ENCODE data around the gene GPR157. TPM values are rescaled to one million over a fixed set of nuclear protein-coding genes. Genes with fewer than 3 reads are reported as not detected.

Gene GPR157
- total RNA-seq, 1 donor from 2014 or later: 19.4 TPM

DNA sequence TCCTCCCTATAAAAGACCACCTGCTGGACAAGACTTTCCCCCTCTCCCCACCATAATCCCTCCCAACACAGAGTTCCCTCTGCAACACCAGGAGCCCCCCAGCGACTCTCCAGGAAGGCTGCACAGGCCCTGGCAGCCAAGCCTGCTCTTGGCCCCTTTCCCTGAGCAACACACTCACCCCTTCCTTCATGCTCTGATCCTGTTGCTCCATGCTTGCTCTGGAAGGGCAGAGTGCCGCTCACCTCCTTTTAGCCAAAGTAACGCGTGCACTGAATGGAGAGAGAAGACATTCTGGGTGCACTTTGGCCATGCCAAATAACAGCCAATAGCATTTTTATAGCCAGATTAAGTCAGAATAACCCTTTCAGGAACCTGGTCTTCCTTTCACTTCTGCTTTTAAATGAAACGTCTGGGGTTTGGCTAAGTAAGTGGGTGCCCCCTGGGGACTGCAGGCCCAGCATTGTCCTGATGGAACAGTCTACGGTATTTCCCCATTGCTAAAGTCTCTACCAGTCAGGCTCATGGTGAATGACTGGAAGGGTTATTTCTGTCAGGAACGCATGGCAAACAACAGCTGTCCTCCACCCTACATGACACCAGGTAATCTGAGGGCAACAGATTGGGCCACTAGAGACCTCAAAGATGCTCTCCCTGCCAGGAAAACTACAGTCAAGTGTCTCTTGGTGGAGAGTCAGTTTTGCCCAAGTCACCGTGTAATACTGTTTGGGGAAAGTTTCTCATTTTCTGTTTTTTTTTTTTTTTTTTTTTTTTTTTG is 59.4 kb downstream of the GPR157 start, which contains the start of gene SLC2A5:
TSS of gene SLC2A5 (minus strand) at position 310 of the 775 bp plus-strand sequence. CDS start at position 211, 99 bp downstream.
- peaks cover 47% of the 10 kb centered on the region for H3K4me1 ChIP-seq
- TF ChIP-seq, protein P1, sequence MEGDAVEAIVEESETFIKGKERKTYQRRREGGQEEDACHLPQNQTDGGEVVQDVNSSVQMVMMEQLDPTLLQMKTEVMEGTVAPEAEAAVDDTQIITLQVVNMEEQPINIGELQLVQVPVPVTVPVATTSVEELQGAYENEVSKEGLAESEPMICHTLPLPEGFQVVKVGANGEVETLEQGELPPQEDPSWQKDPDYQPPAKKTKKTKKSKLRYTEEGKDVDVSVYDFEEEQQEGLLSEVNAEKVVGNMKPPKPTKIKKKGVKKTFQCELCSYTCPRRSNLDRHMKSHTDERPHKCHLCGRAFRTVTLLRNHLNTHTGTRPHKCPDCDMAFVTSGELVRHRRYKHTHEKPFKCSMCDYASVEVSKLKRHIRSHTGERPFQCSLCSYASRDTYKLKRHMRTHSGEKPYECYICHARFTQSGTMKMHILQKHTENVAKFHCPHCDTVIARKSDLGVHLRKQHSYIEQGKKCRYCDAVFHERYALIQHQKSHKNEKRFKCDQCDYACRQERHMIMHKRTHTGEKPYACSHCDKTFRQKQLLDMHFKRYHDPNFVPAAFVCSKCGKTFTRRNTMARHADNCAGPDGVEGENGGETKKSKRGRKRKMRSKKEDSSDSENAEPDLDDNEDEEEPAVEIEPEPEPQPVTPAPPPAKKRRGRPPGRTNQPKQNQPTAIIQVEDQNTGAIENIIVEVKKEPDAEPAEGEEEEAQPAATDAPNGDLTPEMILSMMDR (IDR thresholded peaks at IDR 0.05): no peak
- no peak for TF ChIP-seq POLR2A (IDR thresholded peaks at IDR 0.05)
- TF ChIP-seq POLR2AphosphoS5 (IDR thresholded peaks at IDR 0.05; ENCODE audit: insufficient read depth in 1 of 2, low read depth in 1 of 2): peak in 1 of 2 donors; percentile 48

DNA sequence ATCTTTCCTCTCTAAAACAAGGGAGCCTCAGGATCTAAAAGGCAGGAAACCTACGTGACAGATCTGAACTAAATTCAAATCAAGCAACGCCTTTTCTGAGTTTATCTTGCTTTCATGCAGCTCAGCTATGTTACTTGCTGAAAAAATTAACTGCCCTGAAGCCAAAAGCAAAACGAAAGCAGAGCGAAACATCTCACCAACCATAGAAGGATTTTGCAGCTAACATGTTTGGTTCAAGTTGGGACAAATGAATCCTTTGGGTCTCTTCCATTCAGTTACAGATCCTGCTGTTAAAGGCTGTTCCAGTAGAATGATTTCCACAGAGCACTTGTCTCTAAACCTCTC is 59.9 kb downstream of the GPR157 start:
- H3K36me3 ChIP-seq: no peaks in the 10 kb centered on the region
- no peak for TF ChIP-seq POLR2AphosphoS5 (IDR thresholded peaks at IDR 0.05; ENCODE audit: insufficient read depth in 1 of 2, low read depth in 1 of 2)
- TF ChIP-seq, protein P1 (IDR thresholded peaks at IDR 0.05): no peak
- TF ChIP-seq POLR2A (IDR thresholded peaks at IDR 0.05): no peak
- peaks cover 53% of the 10 kb centered on the region for H3K4me1 ChIP-seq
- DNase-seq (ENCODE audit: extremely low spot score in 2 of 2): no peak
- no peaks in the 10 kb centered on the region for H3K9me3 ChIP-seq
- intact Hi-C loops (cut with DNase I): no loop called here
- no peaks in the 10 kb centered on the region for H3K27me3 ChIP-seq
- H3K4me3 ChIP-seq: peak overlapping the region; percentile 23 to 33
- peak overlapping the region; percentile 84 for H3K27ac ChIP-seq

More for the DNA sequence above, 59.4 kb downstream of the GPR157 start, which contains the start of gene SLC2A5:
- no peaks in the 10 kb centered on the region for H3K9me3 ChIP-seq
- H3K27me3 ChIP-seq: no peaks in the 10 kb centered on the region
- peak within 1 kb of the TSS; percentile 23 to 33 for H3K4me3 ChIP-seq
- no peak for DNase-seq (ENCODE audit: extremely low spot score in 2 of 2)
- intact Hi-C loops (cut with DNase I): no loop called here
- peak within 1 kb of the TSS; percentile 84 for H3K27ac ChIP-seq
- H3K36me3 ChIP-seq: no peaks in the 10 kb centered on the region

DNA sequence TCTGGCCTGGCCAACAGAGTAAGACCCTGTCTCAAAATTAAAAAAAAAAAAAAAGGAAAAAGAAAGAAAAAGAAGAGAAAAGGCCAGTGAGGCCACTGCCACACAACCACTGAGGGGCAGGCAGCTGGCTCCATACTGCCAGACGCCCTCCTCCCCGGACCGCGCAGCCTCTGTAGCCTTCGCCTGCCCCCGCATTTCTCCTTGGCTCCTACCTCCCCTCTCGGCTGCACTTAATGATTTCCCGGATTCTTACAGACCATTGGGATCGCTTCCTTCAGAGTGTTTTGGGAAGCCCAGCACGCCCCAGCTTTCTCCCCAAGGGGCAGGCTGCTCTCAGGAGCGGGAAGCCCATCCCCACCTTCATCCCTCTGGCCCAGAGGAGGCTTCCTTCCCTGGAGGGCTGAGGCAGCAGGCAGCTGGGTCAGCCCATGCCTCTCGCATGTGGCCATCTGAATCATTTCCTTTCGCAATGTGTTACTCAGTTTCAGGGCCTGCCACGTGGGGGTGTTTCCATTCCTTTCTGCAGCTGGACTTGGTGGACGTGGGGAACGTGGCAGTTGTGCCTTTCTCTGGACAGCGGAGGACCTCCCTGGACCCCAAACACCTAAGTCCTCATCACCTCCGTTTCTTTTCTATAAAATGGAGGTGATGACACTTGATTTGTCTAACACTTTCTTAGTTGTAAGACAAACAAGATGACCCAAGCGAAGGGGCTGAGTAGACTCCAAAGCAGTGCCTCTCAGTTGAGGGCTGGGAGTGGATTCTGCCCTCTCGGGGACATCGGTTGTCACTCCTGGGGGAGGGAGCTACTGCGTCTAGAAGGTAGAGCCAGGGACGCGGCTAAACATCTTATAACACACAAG is 61.7 kb downstream of the GPR157 start:
- H3K4me3 ChIP-seq: no peak overlapping the region
- peaks cover 56% of the 10 kb centered on the region for H3K4me1 ChIP-seq
- peak in 1 of 2 donors; percentile 91 for DNase-seq (ENCODE audit: extremely low spot score in 2 of 2)
- intact Hi-C loops (cut with DNase I): no loop called here
- no peaks in the 10 kb centered on the region for H3K27me3 ChIP-seq
- no peaks in the 10 kb centered on the region for H3K9me3 ChIP-seq
- H3K27ac ChIP-seq: peak overlapping the region; percentile 84
- no peaks in the 10 kb centered on the region for H3K36me3 ChIP-seq
- TF ChIP-seq POLR2AphosphoS5 (IDR thresholded peaks at IDR 0.05; ENCODE audit: insufficient read depth in 1 of 2, low read depth in 1 of 2): peak; percentile 67 to 85
- TF ChIP-seq, protein P1 (IDR thresholded peaks at IDR 0.05): no peak

DNA sequence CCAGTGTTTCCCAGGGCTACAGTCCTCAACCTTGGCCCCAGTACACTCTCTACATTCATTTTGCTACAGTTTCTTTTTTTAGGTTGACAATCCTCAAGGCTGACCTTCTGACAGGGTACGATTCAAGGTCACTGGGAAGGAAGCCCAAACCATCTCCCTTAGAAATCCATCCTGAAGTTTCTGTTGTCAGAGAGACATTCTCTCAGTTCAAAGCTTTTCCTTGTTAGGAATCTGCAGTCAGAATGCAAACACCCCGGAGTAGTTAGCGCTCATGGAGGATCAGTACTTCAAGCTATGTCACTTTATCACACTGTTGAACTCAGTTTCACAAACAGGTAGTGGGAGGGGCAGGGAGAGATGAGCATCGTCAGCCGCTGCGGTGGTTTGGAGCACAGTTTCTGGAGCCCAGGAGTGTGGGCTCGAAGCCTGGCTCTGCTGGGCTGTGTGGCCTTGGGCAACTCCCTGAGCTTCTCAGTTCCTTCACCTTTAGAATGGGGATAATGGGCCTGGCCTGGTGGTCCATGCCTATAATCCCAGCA is 63.6 kb downstream of the GPR157 start:
- Histone ChIP-seq H3K4me3 (no peak overlapping the region), H3K9me3 (no peaks in the 10 kb centered on the region), H3K4me1 (peaks cover 62% of the 10 kb centered on the region), H3K36me3 (no peaks in the 10 kb centered on the region), H3K27me3 (no peaks in the 10 kb centered on the region), H3K27ac (peak overlapping the region; percentile 84)
- intact Hi-C loops (cut with DNase I): no loop called here
- TF ChIP-seq, protein P1 (IDR thresholded peaks at IDR 0.05): no peak
- no peak for TF ChIP-seq POLR2AphosphoS5 (IDR thresholded peaks at IDR 0.05; ENCODE audit: insufficient read depth in 1 of 2, low read depth in 1 of 2)
- TF ChIP-seq POLR2A (IDR thresholded peaks at IDR 0.05): no peak
- no peak for DNase-seq (ENCODE audit: extremely low spot score in 2 of 2)

All from vagina (tissue), 2 donors.